ENCODE data around the gene ARFGAP1. TPM values are rescaled to one million over a fixed set of nuclear protein-coding genes. Genes with fewer than 3 reads are reported as not detected.

The ARFGAP1 gene
- total and polyA plus RNA-seq, 2 donors (not counting 3 experiments of a cell fraction or from before 2014, with no cell fraction given), result 93.7 to 126 TPM

GRCh38 chr20:63331741-63332400 lies 59.3 kb downstream of the ARFGAP1 start:
- FAIRE-seq, result no peak
- no peak overlapping the region for H2AFZ ChIP-seq (ENCODE audit: low read depth, low read length)
- dilution Hi-C loops (cut with MboI; ENCODE audit: extremely low pct_ligation_motif_present, low sequenced_read_pairs), result no loop called here

More at GRCh38 chr20:63331741-63332400, 59.3 kb downstream of the ARFGAP1 start:
- H3K27me3 ChIP-seq (ENCODE audit: control insufficient read depth in 2 of 2, insufficient read depth in 2 of 2, low read length in 2 of 2), result no peaks in the 10 kb centered on the region
- H3K4me1 ChIP-seq (ENCODE audit: control insufficient read depth, extremely low read depth, insufficient read depth, low read length), result no peaks in the 10 kb centered on the region
- H3K9me1 ChIP-seq (replicated peaks; ENCODE audit: control insufficient read depth, extremely low read depth, insufficient read depth, low read length), result no peaks in the 10 kb centered on the region
- ChIA-PET POLR2A (no interaction called here), CTCF (interaction anchor here (1.1 to 1.8 kb wide), 2 partner anchors 15 to 22 kb away, joined by 4 to 8 read pairs; no protein-coding TSS in a partner anchor)
- no peaks in the 10 kb centered on the region for H3K36me3 ChIP-seq (ENCODE audit: control insufficient read depth in 2 of 2, extremely low read depth in 1 of 2, insufficient read depth in 2 of 2, low read length in 2 of 2)
- no peak for DNase-seq (ENCODE audit: low read depth, low spot score)
- intact Hi-C loops (cut with micrococcal nuclease), result no loop called here
- no peaks in the 10 kb centered on the region for H3K79me2 ChIP-seq (ENCODE audit: control insufficient read depth, insufficient read depth, low read length)
- no peaks in the 10 kb centered on the region for H3K9me3 ChIP-seq (replicated peaks; ENCODE audit: control insufficient read depth, insufficient read depth, low read length)
- no peak overlapping the region for H3K9ac ChIP-seq (replicated peaks; ENCODE audit: extremely low read depth, insufficient read depth, low read length)
- no peak overlapping the region for H3K27ac ChIP-seq (ENCODE audit: insufficient read depth, low read depth, low read length)
- no TSS peak for BruUV-seq (replicated peaks)
- TF ChIP-seq JUN (IDR thresholded peaks at IDR 0.05; ENCODE audit: borderline replicate concordance, insufficient read depth, insufficient read length, low read depth), result no peak
- no peak for TF ChIP-seq GATA2 (IDR thresholded peaks at IDR 0.05; ENCODE audit: insufficient read depth, insufficient read length, low read depth, low read length)
- TF ChIP-seq EZH2 (IDR thresholded peaks at IDR 0.05; ENCODE audit: borderline replicate concordance, low read depth, low read length, severe bottlenecking), result no peak
- TF ChIP-seq POLR2AphosphoS5 (IDR thresholded peaks at IDR 0.05; ENCODE audit: insufficient read depth, low read depth, low read length), result no peak
- TF ChIP-seq MYC (IDR thresholded peaks at IDR 0.05; ENCODE audit: low read depth, low read length), result no peak
- TF ChIP-seq CTCF (IDR thresholded peaks at IDR 0.05; ENCODE audit: extremely low read depth in 1 of 2, insufficient read depth in 1 of 2, low read depth in 1 of 2, low read length in 2 of 2), result no peak
- TF ChIP-seq, protein P1, sequence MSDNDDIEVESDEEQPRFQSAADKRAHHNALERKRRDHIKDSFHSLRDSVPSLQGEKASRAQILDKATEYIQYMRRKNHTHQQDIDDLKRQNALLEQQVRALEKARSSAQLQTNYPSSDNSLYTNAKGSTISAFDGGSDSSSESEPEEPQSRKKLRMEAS (IDR thresholded peaks at IDR 0.05; ENCODE audit: insufficient read depth, insufficient read length), result no peak
- no peak for TF ChIP-seq FOS (IDR thresholded peaks at IDR 0.05; ENCODE audit: borderline replicate concordance, insufficient read depth, low read length)
- no peak for TF ChIP-seq POLR2A (IDR thresholded peaks at IDR 0.05; ENCODE audit: low read depth, low read length)
- H3K4me2 ChIP-seq (ENCODE audit: insufficient read depth, low read length), result no peak overlapping the region
- H4K20me1 ChIP-seq (replicated peaks; ENCODE audit: control insufficient read depth, extremely low read depth, insufficient read depth, low read length), result no peaks in the 10 kb centered on the region
- H3K4me3 ChIP-seq (replicated peaks in 1 of 3; ENCODE audit: insufficient read depth in 1 of 3, low read depth in 1 of 3, low read length in 3 of 3), result no peak overlapping the region
